Activated naive CD4-positive, alpha-beta T cell (primary cell): Measurements from ENCODE around the gene CD47.

ENCODE experiments used
- DNase-seq, 4 experiments: peaks; one replicate each; lab custom pipeline; 2025; lab: John Stamatoyannopoulos, UW

The CD47 gene

DNA sequence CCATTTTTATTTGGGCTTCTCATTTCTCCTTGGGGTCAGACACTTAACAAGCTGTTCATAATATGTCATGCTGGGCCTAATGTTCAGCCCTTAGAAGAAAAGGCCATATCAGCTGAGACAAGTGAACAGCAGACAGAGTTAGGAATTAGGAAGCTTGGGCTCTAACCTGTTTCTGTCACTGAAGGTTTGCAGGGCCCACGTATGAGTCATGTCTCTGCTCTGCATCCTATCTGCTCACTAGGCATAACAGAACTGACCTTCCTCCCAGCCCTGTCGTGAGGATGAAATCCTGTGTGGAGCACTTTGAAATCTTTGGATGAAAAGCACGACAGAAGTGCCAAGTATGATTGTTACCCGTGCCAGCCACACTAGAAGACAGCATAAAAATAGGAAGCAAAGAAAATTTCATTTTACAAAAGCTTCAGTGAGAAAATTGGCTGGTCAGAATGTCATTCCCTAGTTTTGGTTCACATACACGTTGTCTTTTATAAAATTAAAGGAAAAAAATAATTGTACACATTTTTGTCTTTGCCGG is 26.5 kb upstream of the CD47 start:
- DNase-seq, result no peak

DNA sequence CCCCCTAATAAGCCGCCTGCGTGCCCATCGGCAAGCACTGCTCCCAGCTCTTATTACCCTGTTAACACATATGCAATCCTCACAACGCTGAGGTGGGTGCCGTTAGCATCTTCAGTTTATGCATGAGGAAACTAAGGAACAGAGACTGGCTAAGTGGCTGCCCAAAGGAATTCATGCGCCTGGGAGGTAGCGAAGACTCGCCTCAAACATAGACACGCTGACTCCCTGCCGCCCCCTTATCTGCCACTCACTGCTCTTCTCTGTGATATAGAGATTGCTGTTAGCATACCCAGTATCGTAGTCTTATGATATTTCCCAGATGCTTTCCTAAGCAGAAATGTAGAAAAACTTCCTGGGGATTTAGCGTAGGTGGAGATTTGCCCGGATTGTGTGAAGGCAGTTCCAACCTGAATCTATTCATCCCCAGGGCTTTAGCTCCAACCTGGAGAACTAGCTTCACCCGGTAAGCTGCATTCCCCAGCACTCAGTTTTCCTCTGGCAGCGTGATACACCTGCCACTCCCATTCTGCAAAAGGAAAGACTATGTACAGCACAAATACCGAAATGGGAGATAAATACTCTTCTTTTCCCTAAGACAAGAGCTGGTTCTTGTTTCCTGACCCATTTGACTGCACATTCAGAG is 23.7 kb upstream of the CD47 start:
- DNase-seq, result no peak

DNA sequence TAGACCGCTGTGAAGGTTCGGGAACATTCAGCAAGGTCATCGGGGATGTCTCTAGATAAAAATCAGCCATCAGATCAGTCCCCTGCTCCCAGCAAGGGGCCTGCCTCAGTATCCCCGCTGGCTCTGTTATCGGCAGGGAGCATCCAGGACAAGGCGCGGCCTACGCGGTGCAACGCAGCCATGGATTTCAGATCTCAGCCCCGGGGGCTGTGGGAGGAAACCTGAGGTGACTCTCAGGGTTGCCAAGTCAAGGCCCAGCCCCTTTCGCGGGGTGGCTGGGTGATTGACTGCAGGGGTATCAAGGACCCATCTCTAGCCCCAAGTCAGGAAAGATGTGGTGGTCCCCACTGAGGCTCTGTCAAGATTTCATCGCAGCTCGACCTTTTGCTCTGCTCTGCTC is 23.1 kb upstream of the CD47 start:
- DNase-seq, result no peak

DNA sequence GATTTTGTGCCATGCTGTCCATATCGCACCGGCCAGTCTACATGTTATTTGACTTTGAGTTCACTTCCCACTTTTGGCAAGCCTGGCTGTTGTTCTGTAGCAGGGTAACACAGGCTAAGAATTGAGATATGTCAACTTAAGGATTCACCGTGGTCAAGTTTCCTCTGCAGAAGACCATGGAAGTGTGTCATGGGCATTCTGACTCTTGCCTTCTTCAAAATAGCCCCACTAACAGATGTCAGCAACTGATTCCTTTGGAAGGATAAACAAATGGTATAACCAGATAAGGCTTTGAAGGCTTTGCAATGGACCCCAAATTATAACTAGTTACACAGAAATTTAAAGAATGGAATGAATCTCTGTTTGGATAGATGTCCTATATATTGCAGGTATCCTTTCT is 20.1 kb upstream of the CD47 start:
- DNase-seq, result no peak

DNA sequence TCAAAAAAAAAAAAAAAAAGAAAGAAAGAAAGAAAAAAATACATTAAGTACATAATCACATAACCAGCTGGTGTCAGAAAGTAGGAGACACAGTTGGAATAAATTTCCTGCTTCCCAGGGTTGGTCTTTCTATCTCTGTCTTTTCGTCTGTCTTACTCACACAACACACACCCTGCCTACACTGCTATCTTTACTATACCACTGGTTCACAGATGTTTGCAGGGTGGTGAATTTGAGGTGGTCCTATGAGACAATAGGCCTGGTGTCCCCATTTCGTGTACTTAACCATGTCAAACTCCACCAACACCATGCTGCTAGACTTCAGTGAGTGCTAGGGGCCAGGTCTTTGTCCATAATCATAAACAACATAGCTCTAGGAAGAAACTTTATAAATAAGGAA is 17.6 kb upstream of the CD47 start:
- DNase-seq, result no peak

DNA sequence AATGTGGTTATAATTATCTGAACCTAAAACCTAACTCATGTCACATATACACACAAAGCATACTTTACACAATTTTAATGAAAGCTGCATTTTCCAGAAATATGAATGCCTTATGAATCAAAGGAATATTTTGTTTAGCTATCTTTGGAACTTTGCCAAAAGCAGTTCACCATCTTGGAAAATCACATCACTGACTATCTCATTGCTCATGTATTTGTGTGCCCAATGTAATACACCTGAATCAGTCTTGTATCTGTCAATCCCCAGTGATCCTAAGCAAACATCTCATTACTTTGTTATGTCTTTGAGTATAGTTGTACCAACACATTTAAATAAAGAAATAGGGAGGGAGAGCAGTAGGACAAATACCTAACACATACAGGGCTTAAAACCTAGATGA is 15.6 kb upstream of the CD47 start:
- no peak for DNase-seq

DNA sequence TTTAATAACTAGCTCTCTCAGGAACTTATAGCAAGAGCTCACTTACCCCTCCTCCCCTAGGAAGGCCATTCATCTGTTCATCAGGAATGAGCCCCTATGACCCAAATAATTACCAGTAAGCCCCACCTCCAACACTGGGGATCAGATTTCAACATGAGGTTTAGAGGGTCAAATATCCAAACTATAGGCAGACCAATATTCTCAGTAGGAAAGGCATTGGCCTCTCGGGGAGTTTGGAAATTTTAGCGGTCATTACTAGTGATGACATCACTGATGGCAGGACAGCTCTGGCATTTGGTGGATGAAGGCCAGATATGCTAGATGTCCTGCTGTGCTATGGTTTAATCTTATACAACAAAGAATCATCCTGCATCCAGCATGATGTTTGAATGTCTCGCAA is 15.2 kb upstream of the CD47 start:
- DNase-seq, result no peak

DNA sequence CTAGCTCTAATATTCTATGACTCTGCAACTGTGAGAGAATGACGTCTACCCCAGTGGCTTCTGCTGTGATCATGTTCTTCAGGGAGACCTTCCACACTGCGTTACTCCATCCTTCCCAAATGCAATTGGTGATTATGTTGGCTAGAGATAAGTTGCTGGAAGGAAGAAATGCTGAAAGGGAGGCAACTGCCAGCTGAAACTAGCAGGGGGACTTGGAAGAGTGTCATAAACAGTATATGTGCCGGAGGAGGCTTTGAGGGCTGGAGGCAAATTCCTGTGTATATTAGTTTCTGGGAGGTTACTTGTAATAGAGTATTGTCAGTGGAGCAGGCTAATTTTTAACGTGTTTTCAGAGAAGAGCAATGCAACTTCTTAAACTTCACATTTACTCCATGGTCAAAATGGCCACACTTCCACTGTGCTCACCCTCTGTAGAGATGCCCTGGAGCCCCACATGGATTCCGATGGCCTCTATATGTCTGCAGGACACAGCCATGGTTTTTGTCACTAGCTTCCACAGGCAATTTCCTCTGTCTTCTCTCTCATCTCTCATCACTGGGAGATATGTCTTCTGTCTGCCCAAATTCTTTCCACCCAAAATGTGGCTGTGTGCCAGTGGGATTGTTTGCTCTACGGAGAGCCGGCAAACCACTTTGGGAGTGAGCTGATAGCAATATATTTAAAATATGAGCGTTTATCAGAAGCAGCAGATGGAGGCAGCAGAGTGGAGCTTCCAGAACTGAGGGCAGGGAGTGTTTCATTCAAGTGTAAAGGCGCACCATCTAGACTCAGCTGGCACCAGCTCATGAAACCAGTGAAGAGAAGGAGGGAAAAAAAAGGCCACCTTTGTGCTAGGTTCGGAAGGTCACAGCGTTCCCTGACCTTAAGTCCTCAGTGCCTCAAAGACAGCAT is 13.3 kb upstream of the CD47 start:
- no peak for DNase-seq

DNA sequence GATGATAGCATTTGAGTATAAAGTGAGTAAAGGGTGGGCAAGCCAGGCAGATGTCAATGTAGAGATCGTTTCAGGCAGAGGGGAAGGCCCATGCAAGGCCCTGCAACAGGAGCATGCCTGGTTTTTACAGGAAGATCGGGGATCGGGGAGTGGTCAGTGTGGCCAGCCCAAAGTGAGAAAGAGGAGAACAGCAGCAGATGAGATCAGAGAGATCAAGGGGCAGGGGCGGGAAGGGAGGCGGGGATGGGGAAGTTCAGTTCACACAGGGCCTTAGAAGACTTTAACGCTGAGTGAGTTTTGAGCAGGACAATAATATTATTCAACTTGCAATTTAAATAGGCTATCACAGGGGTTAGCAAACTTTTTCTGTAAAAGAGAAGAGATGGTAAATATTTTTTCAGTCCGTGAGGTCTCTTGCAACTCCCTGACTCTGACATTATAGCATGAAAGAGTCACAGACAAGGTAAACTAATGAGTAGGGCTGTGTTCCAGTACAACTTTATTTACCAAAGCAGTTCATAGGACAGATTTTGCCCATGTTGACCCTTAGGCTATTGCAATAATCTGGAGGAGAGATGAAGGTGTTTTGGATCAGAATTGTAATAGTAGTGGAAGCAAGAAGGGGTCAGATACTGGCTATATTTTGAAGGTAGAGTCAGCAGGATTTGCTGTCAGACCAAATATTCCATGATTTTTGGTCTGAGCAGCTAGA is 12.4 kb upstream of the CD47 start:
- no peak for DNase-seq

DNA sequence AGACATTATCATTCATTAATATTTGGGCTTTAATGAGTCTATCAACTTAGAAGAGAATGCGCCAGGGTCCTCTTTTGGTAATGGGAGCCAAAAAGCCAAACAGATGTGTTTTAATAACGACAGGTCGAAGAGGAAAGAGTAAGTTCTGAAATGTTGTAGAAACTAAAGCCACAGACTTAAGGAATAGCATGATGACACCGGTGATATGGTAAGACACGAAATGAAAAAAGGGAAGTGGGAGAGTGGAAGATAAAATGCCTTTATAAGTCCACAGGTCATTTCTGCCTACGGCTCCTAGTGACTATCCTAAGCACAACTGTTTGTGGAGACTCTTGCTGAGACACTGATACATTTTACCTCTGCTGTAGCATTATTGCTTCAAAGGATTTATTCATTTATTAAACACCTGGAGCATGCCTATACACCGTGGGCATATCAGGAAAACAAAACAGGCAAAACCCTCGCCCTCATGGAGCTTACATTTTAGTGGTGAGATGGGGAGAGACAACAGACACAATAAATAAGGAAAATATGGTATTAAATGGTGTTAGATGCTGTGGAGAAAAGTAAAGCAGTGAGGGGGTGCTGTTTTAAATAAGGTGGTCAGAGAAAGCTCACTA is 11.7 kb upstream of the CD47 start:
- no peak for DNase-seq

DNA sequence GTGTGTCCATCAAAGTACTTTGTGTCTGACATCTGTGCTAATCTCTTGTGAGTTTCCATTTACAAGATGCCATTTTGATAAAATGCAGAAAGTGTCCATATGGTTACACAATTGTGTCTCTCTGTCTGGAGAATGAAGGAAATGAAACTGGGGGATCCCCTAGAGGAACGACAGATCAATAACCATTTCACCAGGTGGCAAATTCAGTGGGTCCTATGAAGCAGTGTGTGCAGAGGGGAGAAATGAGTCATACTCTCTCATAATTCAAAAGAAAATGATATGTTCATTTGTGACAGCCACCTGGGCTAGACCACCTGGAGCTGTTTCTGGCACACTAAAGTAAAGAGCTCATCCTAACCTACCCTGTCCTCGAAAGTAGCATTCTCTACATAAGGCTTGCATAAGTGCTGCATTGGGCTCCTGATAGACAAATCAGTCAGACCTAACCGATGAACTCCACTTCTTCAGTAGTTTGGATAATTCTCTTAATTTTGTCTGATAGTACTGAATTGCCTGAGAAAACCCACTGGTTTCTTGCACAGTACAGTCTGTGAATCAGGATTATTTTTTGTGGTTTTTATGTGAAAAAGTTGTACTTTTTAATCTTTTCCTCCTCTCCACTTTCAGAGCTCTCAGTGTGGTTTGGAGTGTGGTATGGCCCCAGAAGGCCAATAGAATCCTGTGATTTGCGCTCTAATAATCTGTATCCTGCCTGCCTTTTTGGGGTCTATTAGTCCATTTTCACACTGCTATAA is 10.3 kb upstream of the CD47 start:
- no peak for DNase-seq

DNA sequence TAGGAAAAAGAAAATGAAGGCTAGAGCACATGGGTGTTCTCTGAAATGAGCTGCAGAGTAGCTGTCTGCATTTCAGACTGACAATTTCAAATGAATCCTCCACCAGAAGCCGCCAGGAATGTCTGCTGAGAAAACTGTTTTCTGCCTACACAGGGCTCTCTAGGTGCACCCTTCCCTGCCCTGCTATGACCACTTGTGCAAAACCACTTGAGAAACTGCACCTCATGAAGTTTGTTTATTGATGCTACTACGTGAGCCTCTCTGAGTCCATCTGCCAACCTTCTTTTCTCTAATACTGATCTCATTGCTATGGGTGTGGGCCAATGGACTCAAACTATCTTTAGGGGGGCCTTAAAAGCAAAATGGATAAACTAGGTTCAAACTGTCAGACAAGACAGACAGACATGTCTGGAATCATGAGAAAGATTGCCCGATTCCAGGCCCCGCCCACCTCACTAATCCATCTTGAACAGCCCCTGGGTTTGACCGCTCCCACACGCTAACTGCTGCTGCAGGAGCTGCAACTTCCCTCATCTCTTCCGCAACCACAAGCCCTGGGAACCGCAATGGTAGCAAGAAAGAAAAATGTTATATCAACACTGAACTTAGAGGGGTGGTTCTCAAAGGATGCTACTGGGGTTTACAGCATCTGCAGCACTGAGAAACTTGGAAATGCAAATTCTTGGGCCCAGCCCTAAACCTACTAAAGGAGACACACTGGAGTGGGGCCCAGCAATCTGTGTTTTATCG is 9.0 kb upstream of the CD47 start:
- peak in 1 of 4 experiments; percentile 3 for DNase-seq

DNA sequence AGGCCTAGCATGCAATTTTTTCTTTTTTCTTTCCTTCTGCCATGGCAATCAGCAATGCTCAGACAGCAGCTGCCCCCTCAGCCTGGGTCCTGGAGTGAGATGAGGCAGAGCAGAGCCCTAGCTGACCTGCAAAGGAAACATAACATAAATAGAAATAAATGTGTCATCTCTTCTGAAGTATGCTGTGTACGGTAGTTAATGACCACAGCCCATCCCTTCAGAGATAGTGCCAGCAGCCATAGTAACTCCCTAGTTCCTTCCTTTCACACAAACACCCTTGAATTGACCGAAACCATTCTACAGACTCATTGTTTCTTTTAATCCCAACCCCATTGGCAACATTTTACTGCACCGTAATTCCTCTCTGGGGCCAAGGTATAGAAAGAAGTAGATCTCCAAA is 8.4 kb upstream of the CD47 start:
- DNase-seq, result no peak

DNA sequence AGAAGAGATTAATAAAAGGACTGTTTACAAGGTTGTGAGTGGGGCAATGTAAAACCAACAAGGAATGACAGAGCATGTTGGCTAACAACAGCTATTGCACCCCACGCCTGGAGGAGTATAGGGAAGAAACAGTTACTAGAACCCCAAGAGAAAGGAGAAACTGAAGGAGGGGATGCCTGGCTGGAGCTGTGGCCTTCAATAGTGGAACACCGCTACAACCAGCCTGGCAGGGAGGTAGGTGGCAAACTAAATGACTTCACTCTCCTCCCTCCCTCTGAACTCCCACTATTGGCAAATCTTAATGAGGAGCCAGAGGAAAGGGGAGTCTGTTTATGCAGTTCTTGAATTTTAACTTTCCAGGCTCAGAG is 7.2 kb upstream of the CD47 start:
- DNase-seq, result no peak

DNA sequence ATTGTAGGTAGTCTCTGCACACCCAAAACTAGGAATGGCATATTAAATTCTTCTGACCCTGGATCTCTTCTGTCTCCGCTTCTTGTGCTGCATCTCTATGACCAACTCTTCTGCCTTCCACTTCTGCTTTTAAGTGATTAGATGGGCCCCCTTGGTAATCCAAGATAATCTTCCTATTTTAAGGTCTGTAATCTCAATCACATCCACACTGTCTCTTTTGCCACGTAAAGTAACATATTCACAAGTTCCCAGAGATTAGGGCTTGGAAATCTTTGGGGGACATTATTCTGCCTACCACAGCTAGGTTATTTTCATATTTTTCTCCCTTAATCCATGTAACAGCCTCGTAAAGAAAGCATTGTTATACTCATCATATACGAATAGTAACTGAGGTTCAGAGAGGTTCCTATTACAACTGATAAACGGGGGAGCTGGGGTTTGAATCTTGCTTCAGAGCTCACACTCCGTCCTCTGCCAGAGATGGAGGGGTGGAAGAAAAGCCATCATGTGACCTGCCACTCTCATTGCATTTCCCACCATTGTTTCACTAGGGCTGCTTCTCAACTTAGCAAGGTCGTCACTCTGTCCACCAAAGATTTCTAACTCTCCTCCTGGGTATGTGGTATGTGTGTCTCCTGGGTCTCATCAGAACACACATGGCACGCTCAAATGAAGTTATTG is 6.6 kb upstream of the CD47 start:
- no peak for DNase-seq

DNA sequence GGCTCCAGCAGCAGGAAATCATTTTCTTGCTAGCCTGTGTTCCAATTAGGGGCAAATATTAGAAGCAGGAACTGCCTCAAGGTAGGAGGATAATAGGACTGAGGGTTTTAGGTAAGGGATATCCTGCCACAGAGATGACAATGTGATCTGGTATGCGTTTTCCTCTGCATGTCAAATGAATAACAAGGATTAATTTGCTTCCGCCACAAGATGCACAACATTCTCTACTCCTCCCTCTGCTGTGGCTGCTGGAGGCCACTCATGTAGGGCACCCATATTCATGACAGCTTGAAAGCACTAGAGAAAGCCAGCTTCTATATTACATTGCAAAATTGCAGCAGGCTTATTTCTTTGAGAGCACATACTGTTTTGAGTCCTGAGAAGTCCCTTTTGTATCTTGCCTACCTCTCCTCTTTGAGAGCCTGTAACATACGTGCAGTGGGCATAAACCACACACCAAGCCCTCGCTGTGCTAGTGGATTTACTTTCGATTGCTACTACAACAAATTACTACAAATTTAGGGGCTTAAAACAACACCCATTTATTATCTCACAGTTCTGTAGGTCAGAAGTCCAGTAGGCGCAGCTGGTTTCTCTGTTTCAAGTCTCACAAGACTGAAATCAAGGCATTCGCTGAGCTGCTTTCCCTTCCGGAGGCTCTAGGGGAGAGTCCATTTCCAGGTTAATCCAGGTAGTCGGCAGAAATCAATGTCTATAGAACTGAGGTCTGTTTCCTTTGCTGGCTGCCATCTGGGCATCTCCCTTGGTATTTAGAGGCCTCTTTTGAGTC is 5.9 kb upstream of the CD47 start:
- DNase-seq, result no peak

DNA sequence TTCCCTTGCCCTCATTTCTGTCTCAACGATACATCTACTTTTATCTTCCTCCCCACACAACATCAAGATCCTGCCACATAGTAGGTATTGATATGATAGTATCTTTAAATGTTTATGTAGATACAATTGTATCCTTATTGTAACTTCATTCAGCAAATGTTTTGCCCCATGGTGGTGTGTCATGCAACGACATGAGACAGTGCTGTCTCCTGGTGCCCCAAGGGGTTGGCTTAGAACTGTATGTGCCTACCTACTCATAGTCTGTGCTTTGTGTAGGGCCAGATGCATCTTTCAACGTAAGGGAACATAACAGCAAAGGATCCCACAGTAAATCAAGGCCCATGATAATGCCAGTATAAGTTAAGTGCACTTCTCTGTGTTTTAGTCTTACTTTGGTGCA is 2.8 kb upstream of the CD47 start:
- no peak for DNase-seq

DNA sequence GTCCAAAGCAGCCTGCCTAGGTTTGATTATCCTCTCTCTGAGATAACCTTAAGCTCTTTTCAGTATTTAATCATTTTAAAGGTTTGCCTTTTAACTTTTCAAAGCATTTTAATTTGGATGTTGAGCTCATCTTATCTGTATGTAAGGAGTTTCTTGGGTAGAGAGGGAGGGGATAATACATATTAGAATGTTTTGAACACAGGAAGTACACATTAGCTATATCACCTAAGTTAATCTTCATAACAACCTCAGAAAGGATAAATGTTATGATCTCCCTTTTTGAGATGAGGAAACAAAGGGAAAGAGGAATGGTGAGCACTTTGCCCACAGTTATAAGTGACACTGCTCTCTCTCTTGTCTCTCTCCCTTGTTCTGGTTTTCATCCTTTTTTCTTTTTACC is 2.2 kb upstream of the CD47 start:
- DNase-seq, result no peak

DNA sequence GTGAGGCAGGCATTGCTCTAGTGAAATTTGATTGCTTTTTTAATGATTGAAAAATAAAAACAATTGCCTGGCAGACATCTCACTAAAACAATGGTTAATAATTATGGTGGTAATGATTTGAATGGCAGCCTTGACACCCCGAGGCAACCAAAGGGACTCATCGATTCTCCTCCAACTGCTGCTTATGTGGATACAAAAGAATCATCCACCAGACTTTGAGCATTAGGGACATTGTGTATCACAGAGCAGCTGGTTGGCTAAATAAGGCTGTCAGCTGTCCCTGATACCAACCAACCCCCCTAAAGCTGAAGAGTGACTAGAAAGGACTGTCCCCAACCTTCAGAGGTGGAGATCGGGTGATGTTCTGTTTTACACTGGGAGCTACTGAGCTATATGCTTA is 1.7 kb upstream of the CD47 start:
- no peak for DNase-seq
